HepG2 (cell line): Measurements from ENCODE around the gene SSNA1. TPM values are rescaled to one million over a fixed set of nuclear protein-coding genes. Genes with fewer than 3 reads are reported as not detected.

ENCODE experiments used
- CBFB ChIP-seq: sonication (generic); formaldehyde crosslinking; IDR thresholded peaks from 2 replicates; pipeline ENCODE4 v1.4.0; 2020; ENCODE audit warnings: missing genetic modification reagents
- CBX5 ChIP-seq: sonication (generic); formaldehyde crosslinking; IDR thresholded peaks from 2 replicates; pipeline ENCODE4 v1.4.0; 2020; ENCODE audit warnings: missing genetic modification reagents, borderline replicate concordance
- DMAP1 ChIP-seq: IDR thresholded peaks from 2 replicates; pipeline ENCODE4 v1.6.1; 2016
- EED ChIP-seq: sonication (generic); formaldehyde crosslinking; IDR thresholded peaks from 2 replicates; pipeline ENCODE4 v1.5.0; 2020; ENCODE audit warnings: mild to moderate bottlenecking, missing genetic modification reagents
- ELK4 ChIP-seq: sonication (generic); formaldehyde crosslinking; IDR thresholded peaks from 2 replicates; pipeline ENCODE4 v1.9.0; 2021; ENCODE audit warnings: missing genetic modification reagents, borderline replicate concordance
- GATAD2A ChIP-seq: IDR thresholded peaks from 2 replicates; pipeline ENCODE4 v1.6.1; 2016
- GTF2F1 ChIP-seq: fragments of 150-350 bp; IDR thresholded peaks from 2 replicates; pipeline ENCODE4 v1.6.1; 2014; ENCODE audit warnings: low read length
- MATR3 ChIP-seq: sonication (generic); formaldehyde crosslinking; IDR thresholded peaks from 2 replicates; pipeline ENCODE4 v1.4.0; 2020; ENCODE audit warnings: missing genetic modification reagents
- MXD1 ChIP-seq: sonication (generic); formaldehyde crosslinking; IDR thresholded peaks from 2 replicates; pipeline ENCODE4 v1.4.0; 2020; ENCODE audit warnings: mild to moderate bottlenecking, missing genetic modification reagents
- NRL ChIP-seq: sonication (generic); formaldehyde crosslinking; IDR thresholded peaks from 2 replicates; pipeline ENCODE4 v1.5.0; 2020; ENCODE audit warnings: missing genetic modification reagents, mild to moderate bottlenecking, moderate library complexity, borderline replicate concordance
- PBX2 ChIP-seq: IDR thresholded peaks from 2 replicates; pipeline ENCODE4 v1.6.1; 2016; ENCODE audit warnings: control low read depth
- PHF8 ChIP-seq: sonication (generic); formaldehyde crosslinking; IDR thresholded peaks from 2 replicates; pipeline ENCODE4 v1.5.0; 2020; ENCODE audit warnings: missing genetic modification reagents
- ZBTB40 ChIP-seq, 2 experiments: fragments of 450-650 bp in 1 of 2; sonication (generic) in 1 of 2; formaldehyde crosslinking in 1 of 2; IDR thresholded peaks; 2 replicates each; pipeline versions ENCODE4 v1.6.1 to v1.8.0; 2016 to 2022; ENCODE audit warnings: antibody characterized with exemption in 1 of 2, mild to moderate bottlenecking in 1 of 2, missing genetic modification reagents in 1 of 2
- ZGPAT ChIP-seq: IDR thresholded peaks from 2 replicates; pipeline ENCODE4 v1.6.1; 2016; ENCODE audit warnings: mild to moderate bottlenecking
- ZNF343 ChIP-seq: sonication (generic); formaldehyde crosslinking; IDR thresholded peaks from 2 replicates; pipeline ENCODE4 v1.4.0; 2020; ENCODE audit warnings: mild to moderate bottlenecking, missing genetic modification reagents
- polyA plus RNA-seq, 8 experiments: library from polyadenylated mRNA; depleted of rRNA in 3 of 8; stranded (reverse) in 7 of 8; unstranded in 1 of 8; fragments of >200 nt; fragmentation: Illumina TruSeq in 4 of 8; extraction: Trizol in 4 of 8; gene quantifications; 2 replicates each; pipeline versions ENCODE4 v1.2.1 to v1.2.3, GENCODE V29; 2011 to 2016; ENCODE audit warnings: low read depth in 4 of 8, missing spikeins in 1 of 8, mixed read lengths in 1 of 8; ENCODE audit not compliant: insufficient read depth in 1 of 8
- total RNA-seq, 5 experiments: library from RNA; depleted of rRNA; stranded (reverse); fragments of >200 nt; fragmentation: Illumina TruSeq; extraction: Trizol; gene quantifications; 2 replicates each; pipeline ENCODE4 v1.2.3, GENCODE V29; 2016; ENCODE audit warnings: low read depth in 1 of 5

SSNA1 gene
- total and polyA plus RNA-seq, 2 of the 13 experiments (the other 11 are each of a cell fraction or from before 2014, with no cell fraction given), result 35.9 to 49.4 TPM

GRCh38 chr9:137223078-137223970 lies 34.8 kb downstream of the SSNA1 start (continued):
- TF ChIP-seq ZBTB40 (IDR thresholded peaks at IDR 0.05), result peak; percentile 59
- TF ChIP-seq ZBTB40 (CRISPR knock-in tag; IDR thresholded peaks at IDR 0.05), result no peak; the same call in 1 of the 2 replicates
- 0 out of 2 replicates have a peak, but pooled peaks have one; percentile 8 for TF ChIP-seq CBFB (CRISPR knock-in tag)
- peak; percentile 27; the same call in 1 of the 2 replicates for TF ChIP-seq CBX5 (CRISPR knock-in tag)
- TF ChIP-seq MXD1 (CRISPR knock-in tag), result peak; percentile 42
- no peak; the same call in 1 of the 2 replicates for TF ChIP-seq EED (CRISPR knock-in tag)
- 0 out of 2 replicates have a peak, but pooled peaks have one; percentile 33 for TF ChIP-seq PBX2 (CRISPR knock-in tag)
- peak; percentile 25; the same call in 1 of the 2 replicates for TF ChIP-seq ZGPAT
- no peak for TF ChIP-seq GATAD2A (CRISPR knock-in tag)
- peak; percentile 72 for TF ChIP-seq PHF8 (CRISPR knock-in tag)
- no peak; the same call in 1 of the 2 replicates for TF ChIP-seq NRL (CRISPR knock-in tag)
- TF ChIP-seq ZNF343, result peak; percentile 74; the same call in 1 of the 2 replicates
- 0 out of 2 replicates have a peak, but pooled peaks have one; percentile 4 for TF ChIP-seq DMAP1 (CRISPR knock-in tag)
- no peak for TF ChIP-seq MATR3 (CRISPR knock-in tag)
- no peak for TF ChIP-seq ELK4
- no peak for TF ChIP-seq GTF2F1
